NCI-H748 (cell line): ENCODE data around the gene C15orf62.

Experiments
- DNase-seq: peaks from one replicate; lab custom pipeline; 2025; ENCODE audit not compliant: unreplicated experiment; lab: John Stamatoyannopoulos, UW

The C15orf62 gene

GRCh38 chr15:40775740-40776536 is 6.2 kb downstream of the C15orf62 start:
- no peak for DNase-seq

GRCh38 chr15:40776537-40777141 is 6.9 kb downstream of the C15orf62 start:
- DNase-seq, result no peak

- DNase-seq, result peak; percentile 62
Observed at GRCh38 chr15:40782609-40783227, 12.9 kb downstream of the C15orf62 start.

- DNase-seq, result peak; percentile 7
Observed at GRCh38 chr15:40785164-40785563, 15.4 kb downstream of the C15orf62 start.

GRCh38 chr15:40785814-40786213 is 16.0 kb downstream of the C15orf62 start:
- no peak for DNase-seq

- DNase-seq, result peak; percentile 97
Observed at GRCh38 chr15:40787344-40787841, 17.6 kb downstream of the C15orf62 start.

GRCh38 chr15:40787991-40788390 is 18.2 kb downstream of the C15orf62 start:
- peak; percentile 87 for DNase-seq

- no peak for DNase-seq
Observed at GRCh38 chr15:40789119-40789518, 19.3 kb downstream of the C15orf62 start.

GRCh38 chr15:40789999-40790398 is 20.2 kb downstream of the C15orf62 start:
- no peak for DNase-seq

GRCh38 chr15:40790718-40791117 is 20.9 kb downstream of the C15orf62 start:
- DNase-seq, result no peak

- DNase-seq, result no peak
Observed at GRCh38 chr15:40792394-40792793, 22.6 kb downstream of the C15orf62 start.

- DNase-seq, result no peak
Observed at GRCh38 chr15:40793216-40793989, 23.6 kb downstream of the C15orf62 start.

GRCh38 chr15:40796041-40796440 is 26.3 kb downstream of the C15orf62 start:
- no peak for DNase-seq

- no peak for DNase-seq
Observed at GRCh38 chr15:40796512-40796911, 26.7 kb downstream of the C15orf62 start.

GRCh38 chr15:40799523-40799922 is 29.7 kb downstream of the C15orf62 start:
- DNase-seq, result no peak

GRCh38 chr15:40803076-40803475 is 33.3 kb downstream of the C15orf62 start:
- DNase-seq, result no peak

- DNase-seq, result no peak
Observed at GRCh38 chr15:40803688-40804087, 33.9 kb downstream of the C15orf62 start.

- DNase-seq, result no peak
Observed at GRCh38 chr15:40806672-40807027, 36.9 kb downstream of the C15orf62 start.

GRCh38 chr15:40807028-40807887 is 37.5 kb downstream of the C15orf62 start, which contains the start of the genes DNAJC17 and ZFYVE19:
Gene DNAJC17 (minus strand): TSS chr15:40807473. CDS start chr15:40807446, 27 bp downstream.
Gene ZFYVE19 (plus strand): TSS chr15:40807089. CDS start chr15:40807590, 501 bp downstream.
- DNase-seq, result peak; percentile 95

GRCh38 chr15:40807888-40808461 is 38.2 kb downstream of the C15orf62 start:
- peak; percentile 22 for DNase-seq
